GM19372 (cell line): ENCODE data around the gene GRHL3.

Experiments
- ATAC-seq: cut with Tn5 transposase; IDR thresholded peaks from one replicate; pipeline ENCODE4 v1.9.1; 2021; ENCODE audit warnings: mild to moderate bottlenecking, low read depth, moderate library complexity; ENCODE audit not compliant: unreplicated experiment

The GRHL3 gene

DNA sequence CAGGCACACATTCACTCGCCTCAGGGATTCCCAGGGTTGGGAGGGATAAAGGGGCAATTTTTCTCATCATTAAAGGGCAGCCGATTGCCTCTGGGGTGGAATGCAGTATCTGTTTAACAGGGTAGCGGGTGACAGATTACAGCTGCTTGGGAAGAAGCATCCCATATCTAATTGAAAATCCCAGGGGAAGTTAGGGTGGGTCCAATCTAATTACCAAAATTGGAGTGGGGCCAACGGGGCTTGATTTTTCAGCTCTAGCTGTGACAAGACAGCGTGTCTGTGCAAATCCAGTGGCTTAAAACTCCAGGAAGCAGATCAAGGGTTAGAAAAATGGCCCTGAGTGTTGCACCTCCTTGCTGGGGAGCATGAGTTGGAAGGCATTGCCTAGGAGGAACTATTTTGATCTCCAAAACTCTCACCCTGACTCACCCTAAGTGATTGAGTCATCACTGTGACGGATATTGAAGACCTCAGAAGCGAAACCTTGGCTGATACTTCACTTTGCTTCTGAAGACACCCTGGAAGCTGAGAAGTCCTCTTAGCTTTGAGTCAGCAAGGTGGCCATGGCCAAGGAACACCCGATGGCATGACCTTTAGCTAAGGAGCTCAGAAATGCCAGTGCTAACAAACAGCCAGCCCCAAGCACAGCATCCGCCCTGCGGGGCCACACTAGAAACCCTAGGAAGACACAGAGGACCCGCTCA is 46.0 kb downstream of the GRHL3 start:
- ATAC-seq: no peak

DNA sequence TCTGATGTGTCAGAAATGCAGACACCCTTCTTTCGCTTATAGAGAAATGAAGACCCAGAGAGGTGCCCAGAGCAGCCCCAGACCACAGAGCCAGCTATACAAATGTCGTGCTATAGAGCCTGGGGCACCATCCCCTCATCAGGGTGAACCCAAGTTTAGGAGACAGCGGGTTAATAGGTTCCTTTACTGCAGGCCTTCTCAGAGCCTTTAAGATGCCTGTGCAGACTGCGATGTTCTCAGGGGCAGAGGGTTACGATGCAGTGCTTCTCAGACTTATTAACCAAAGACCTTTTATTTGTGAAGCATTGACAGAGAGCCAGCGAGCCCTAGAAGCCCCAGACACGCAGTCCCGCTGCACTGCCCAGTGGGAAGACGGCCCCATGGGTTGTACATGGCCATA is 47.5 kb downstream of the GRHL3 start:
- no peak for ATAC-seq

DNA sequence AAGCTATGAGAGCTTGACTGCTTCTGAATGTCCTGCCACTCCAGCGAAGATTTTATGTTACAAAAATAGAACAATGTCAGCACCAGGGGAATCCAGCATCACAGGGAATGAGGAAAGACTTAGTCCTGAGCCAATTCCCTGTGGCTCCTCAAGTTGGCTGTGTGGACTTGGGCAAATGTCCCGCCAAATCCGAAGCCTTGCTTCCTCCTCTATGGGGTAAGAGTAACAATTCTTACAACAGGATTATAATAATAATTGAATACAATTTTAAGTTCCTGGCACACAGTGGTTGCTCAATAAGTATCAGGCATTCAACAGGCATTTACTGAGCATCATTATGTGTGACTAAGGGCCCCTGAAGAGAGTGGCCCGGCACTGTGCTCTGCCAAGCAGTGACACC is 50.0 kb downstream of the GRHL3 start:
- ATAC-seq: no peak

DNA sequence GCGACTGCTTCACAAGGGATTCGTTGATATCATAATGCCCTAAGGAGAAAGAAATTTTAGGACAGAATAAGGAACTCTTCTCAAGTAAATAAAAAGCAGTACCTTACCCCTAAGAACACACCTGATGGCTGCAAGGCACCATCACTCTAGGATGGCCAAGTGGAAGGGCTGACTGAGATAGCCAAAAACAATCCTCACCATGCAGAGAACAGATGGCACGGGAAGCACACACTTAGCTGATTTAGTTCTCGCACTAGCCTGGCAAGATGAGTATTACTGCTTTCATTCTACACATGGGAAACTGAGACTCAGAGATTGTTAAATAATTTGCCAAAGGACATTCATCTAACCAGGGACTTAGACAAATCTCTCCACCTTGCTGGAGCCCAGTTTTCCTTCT is 50.6 kb downstream of the GRHL3 start:
- ATAC-seq: no peak

DNA sequence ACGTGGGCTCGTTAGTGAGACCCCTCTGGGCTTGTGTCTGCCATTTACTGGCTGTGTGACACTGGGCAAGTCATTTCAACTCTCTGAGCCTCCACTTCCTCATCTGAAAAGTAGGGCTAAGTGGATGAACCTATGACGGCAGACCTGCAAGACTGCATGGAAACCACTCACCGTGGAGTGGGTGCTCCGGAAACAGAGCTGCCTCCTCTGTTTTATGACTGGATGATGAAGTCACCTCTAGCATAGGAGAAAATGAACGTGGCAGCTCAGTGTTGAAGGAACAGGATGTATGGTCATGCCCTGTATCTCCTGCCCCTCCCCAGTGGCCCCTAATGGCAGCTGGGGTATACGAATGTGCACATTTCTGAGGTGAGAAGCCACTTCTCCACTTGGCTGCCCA is 53.9 kb downstream of the GRHL3 start:
- no peak for ATAC-seq

DNA sequence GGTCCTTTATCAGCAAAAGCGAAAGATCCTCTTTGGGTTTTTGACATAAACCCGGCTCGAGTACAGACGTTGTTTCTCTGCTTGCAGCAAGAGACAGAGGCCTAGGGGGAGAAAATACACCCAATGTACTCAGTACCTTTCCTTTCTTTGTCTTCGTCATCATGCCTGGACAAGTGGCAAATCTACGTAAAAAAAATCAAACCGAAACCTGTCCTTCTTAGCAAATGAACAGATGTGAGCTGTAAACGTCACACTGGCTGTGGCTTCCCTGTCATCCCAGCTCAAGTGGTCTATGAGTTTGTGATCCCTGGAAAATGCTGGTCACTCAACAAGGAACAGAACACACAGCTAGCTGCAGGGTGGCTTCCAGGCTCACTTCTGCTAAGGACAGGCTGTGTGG is 54.6 kb downstream of the GRHL3 start:
- ATAC-seq: no peak

DNA sequence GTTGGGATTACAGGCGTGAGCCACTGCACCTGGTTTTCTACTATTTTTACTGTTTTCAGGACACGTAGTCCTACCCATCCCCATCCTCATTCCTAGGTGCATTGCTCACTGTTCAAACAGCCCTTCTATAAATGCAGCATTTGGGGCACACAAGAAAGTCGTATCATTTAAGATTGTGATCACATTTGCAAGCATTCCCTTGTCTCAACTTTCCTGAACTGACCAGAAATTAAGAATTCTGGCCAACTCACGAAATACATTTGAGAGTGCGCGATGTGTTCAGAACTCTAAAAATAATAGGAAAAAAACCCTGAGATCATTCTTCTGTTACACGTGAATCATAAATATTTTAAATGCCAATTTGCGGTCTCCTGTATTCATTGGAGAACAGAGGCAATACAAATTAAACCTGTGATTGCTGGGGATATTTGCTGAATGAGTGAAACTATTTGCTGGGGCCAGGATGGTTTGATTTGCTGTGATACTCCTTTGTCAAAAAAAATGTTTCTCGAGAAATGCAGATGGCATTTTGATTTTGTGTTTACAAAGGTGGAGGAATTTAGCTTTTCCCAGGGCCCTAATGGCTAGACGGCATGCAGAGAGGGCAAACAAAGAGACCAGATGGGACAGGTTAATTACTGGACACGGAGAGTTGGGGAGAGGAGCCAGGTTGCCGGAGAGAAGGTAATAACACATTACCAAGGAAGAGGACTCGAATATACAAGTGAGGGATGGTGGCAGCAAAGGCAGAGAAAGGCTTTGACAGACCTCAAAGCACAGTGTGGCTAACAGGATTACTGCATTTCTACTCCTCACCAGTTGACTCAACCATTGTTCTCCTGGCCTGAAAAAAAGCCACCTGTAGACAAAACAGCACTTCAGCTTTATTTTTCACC is 56.0 kb downstream of the GRHL3 start:
- ATAC-seq: no peak

DNA sequence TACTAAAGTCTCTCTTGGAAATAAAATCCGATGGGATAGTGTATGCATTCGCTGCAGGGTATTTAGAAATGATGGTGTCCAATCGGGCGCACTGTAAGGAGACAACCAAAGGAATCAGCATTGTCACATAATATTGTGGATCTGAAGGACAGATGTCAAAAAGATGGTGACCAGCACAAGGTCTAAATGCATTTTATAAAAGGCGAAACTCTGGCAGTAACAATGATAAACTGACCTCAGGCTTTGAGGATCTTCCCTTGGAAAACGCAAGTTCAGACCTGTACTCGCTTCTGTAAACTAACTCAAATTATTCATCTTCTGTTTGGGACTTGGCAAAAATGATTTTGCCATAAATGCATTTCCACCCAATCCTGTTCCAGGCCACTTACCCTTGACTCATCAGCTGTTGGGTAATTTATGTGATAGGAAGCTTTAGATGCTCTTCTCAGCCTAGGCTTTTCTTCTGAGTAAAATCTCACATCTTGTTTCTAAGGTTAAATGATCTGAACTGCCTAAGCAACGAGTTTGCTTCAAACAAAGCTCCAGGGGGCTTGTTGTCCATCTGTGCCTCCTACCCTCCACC is 60.7 kb downstream of the GRHL3 start:
- ATAC-seq: no peak

DNA sequence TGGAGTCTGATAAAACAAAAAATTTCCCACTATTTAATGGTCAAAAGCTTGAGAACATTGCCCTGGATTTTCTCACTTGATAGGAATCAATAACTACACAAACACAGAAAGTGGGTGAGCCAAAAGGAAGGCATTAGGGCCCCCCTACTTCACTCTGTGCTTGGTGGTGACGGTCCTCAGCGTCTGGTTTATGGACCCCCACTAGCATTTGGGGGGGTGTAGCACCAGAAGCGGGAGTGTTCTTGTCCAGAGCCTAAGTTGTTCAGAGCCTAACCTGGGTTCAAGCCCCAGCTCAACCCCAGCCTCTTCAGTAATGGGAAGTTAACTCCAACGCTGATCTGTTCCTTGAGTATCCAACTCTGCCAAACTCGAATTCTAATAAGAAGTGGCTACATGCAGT is 61.4 kb downstream of the GRHL3 start:
- ATAC-seq: no peak

DNA sequence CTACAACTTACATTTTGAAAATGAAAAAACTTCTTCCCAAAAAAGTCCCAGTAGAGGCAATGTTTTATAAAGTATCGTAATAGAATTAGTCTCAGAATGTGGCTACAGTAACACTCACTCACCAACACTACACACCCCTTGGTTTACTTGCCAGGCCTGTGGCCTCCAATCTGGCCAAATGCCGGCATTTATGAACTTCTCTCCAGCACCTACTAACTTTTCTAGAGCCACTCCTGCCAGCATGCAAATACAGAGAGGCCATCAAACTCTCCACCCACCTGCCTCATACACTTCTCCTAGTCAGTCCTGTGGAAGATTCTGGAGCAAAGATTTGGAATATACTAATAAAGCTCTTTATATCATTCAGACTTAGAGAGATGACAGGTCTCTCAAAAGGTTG is 62.1 kb downstream of the GRHL3 start:
- ATAC-seq: no peak

DNA sequence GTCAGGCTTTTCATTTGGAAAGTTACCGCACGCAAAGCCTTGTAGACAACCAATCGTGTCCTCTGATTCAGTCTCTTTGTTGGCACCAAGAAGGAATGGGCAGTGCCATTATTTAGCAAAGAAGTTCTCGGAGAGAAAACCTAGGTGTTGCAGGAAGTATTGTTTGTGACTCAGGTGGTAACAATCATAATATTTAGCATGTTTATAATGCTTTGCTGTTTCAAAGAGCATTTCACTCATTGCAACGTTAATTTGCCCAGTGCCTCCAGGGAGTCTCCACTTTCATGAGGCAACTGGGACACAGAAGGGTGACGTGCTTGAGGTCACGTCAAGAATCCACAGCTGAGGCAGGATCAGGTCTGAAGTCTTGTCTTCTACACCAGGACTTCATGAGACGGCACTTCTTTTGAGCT is 63.0 kb downstream of the GRHL3 start:
- ATAC-seq: no peak

DNA sequence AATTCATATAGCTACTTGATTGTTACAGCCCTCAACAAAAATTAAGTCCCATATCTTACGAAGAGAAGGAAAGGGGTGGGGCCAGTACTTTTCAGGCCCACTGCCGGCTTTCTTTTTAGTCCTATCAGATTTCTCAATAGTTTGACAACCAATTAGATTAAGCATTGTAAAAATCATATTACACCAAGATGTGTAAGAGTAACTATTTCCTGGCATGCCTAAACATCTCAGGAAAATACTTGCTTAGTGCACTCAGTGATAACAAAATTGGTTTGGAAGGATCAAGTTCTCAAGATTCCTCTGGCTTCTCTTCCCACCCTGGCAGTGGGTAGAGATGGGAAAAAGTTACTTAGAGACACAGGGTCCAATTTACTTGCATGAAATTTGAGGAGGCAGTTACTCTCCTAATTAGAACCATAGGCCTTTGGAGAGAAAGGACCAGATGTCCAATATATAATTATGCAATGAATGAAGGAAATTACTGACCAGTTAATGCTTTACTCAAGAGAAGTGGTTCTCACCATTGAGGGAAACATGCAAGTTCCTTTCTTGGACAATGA is 64.3 kb downstream of the GRHL3 start:
- ATAC-seq: no peak

DNA sequence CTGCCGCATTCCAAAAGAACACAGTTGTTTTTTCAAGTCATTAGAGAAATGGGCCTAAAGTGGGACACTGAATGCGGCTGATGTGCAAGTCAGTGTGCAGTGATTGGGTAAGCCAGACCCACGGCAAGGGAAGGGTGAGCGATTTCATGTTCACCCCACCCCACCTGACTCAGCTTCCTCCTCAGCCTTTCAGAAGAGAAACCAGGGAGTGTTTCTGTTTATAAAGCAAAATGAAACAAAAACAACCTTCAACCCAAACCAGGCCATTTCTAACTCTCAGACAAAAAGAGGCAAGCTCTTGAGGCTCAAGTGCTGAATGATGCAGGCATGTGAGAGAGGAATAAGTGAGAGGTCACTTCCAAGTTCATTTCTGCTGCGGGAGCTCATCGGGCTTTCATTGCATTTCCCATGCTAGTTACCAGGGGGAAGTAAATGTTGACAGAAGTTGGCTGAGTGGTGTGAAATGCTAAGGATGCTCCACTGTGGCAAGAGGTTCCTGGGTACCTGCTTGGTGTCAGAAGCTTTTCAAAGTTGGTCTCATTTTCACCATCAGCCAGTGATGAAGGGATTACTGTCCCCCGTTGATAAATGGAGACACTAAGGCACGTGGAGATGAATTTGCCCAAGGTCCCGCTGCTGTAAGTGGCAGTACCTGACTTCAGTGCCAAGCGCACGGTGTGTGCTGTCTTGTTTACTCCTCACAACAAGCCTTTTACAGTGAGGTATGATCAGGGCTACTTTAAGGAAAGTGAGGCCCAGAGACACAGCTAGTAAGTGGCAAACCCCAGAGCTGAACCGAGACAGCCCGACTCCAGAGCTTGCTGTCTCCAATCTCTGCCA is 65.3 kb downstream of the GRHL3 start:
- peak; percentile 53 for ATAC-seq

DNA sequence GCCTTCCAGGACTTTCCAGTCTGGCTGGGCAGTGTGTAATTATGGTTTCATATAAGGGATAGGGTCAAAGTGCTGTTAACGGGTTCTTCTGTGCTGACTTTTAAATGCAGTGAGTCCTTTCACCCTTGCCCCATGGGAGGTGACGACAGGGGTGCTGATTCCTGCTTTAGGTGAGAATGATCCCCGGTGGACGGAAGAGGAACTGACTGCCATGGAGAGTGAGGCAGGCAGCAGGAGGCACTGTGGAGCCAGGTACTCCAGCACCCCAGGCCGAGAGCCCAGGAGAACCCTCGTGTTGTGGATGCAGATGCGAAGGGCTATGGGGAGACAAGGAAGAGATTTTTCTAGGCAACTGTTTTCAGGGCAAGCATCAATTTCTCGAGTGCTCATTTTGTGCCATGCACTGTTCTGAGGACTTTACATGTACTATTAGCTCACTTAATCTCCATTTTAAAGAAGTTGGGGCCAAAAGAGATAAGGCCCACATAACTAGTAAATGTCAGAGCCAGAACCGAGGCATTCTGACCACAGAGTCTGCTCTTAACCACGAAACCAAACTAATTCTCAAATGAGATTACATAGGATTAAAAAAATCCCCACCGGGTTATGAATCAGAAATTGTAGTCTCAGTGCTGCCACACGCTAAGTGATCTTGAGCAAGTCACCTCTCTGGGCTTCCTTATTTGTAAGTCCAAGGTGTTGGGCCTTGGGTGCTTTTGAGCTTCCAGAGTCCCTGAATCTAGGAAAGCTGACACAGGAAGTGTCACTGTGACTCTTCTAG is 66.2 kb downstream of the GRHL3 start:
- no peak for ATAC-seq

DNA sequence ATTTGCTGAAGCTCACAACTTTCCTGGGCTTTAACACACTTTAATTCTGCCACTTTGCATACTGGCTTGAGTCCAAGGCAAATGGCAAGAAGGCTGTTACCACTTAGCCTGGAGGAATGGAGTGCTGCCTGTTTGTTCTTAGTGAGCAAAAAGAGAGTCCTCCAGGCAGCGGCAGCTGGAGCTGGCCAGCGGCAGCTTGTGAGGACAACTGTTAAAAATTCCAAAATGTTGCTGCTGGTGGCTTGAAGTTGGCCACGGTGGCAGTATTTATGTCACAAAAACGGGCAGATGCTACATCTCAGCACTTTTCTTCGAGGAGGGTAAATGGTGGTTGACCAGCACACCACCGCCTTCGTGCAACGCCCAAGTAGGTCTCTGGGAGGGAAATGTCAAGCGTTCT is 67.1 kb downstream of the GRHL3 start:
- ATAC-seq: no peak

DNA sequence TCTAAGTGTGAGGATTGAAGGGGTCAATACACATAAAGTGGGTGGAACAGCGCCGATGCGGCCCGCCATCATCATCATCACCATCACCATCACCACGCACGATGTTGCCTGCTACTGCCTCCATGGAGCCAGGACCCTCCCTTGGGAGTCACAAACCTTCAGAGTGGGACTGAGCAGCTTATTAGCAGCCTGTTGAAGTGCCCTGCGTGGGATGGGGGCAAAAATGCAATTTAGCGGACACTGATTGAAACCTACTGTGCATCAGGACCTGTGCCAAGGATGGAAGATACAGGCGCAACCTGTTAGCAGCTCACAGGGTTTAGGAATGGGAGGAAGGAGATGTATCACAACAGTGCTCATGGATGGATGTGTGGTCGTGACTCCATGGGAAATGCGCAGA is 67.8 kb downstream of the GRHL3 start:
- no peak for ATAC-seq

DNA sequence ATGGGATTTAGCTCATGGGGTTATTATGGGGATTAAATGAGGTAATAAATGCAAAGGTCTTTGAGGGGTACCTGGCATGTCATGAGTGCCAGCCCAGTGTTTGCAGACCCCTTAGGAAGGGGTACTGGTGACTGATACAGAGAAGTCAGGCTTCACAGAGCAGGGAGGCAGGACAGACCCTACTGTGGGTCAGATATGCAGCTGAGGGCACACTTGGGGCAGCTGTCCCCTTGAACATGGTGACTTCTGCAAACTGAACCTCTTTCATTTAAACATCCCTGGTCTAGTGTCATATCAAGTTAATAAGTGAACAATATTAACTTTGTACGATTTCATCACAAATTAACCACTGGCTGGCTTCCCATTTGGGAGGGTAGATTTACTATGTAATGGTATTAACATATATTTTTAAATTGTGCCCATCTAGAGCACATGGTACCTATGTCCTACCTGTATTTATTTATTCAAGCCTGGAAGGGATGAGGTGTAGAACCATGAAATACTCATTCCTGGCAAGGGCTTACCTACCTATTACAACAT is 68.5 kb downstream of the GRHL3 start:
- no peak for ATAC-seq

DNA sequence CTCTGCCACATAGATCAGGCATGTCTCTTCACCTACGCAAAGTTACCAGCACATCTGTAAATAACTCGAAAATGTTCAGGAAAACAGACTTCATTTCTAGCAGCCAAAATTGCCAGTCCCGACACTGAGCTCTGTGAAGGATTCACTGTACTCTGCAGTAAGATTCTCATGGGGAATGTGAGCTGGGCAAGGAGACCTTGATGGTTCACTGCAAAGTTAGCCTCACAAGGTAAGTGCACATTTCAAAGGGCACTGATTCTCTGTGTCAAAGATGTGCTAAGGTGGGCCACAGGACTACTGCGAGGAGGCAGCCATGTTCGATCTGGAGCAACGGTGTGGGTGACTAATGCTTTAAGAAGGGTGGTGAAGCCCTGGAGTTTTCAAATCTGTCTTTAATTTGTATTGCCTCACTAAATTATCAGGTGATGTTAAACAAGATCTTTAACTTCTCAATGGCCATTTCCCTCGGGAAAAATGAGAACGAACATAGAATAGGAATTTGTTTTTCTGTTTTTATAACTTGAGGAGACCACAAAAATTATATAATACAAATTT is 69.3 kb downstream of the GRHL3 start:
- ATAC-seq: no peak

DNA sequence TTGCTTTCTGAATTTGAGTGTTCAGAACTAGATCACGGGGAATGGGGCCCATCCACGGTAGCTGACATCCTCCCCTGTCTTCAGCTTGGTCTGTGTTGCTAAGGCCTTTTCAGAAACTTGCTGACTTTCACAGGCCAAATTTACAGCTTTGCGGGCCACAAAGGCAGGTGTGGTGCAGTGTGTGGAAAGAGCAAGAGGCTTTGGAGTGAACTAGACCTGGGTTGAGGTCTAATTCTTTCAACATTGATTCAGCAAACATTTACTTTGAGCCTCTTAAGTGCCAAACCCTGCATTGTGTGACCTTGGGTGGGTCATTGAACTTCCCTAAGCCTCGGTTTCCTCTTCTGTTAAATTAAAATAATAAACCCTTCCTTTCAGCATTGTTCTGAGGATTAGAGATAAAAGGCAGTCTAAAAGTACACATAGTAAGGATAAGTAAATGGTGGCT is 70.1 kb downstream of the GRHL3 start:
- ATAC-seq: no peak
